CD4-positive, alpha-beta T cell (primary cell): ENCODE data around the gene GRK5. TPM values are rescaled to one million over a fixed set of nuclear protein-coding genes. Genes with fewer than 3 reads are reported as not detected.

Source experiments
- ATAC-seq: fragments of 200-7000 bp; cut with Tn5 transposase; one replicate; pipeline ENCODE4 v1.10.0; 2022; ENCODE audit warnings: mild to moderate bottlenecking; ENCODE audit not compliant: poor library complexity
- CTCF ChIA-PET: fragments of 350-600 bp; sonication (Branson Sonifier 250); formaldehyde crosslinking; loops from one replicate; lab custom pipeline; 2021; ENCODE audit warnings: antibody characterized with exemption, inconsistent platforms; lab: Charles Lee
- POLR2A ChIA-PET: fragments of 350-600 bp; sonication (Branson Sonifier 250); formaldehyde crosslinking; loops from one replicate; lab custom pipeline; 2021; ENCODE audit warnings: antibody characterized with exemption, inconsistent platforms; lab: Charles Lee
- DNase-seq, 14 experiments: peaks; one replicate each; pipeline ENCODE4 v3.0.0-alpha.2; 2013 to 2020; ENCODE audit warnings: mixed read lengths in 2 of 14
- H3K27ac ChIP-seq, 2 donors: one replicate each; pipeline versions ENCODE4 v1.5.1 to v1.7.0; 2013; ENCODE audit warnings: low read length in 2 of 2, low read depth in 1 of 2, mild to moderate bottlenecking in 1 of 2
- H3K27me3 ChIP-seq, 2 experiments: 1 replicate in 1 of 2; 2 replicates in 1 of 2; pipeline versions ENCODE4 v1.6.1 to v1.7.0; 2013; ENCODE audit warnings: low read length in 2 of 2, control low read depth in 1 of 2, mild to moderate bottlenecking in 1 of 2, moderate library complexity in 1 of 2; ENCODE audit not compliant: insufficient read depth in 2 of 2, control insufficient read depth in 1 of 2
- H3K36me3 ChIP-seq: one replicate; pipeline ENCODE4 v1.6.1; 2013; ENCODE audit warnings: low read length, control low read depth; ENCODE audit not compliant: insufficient read depth
- H3K4me1 ChIP-seq: one replicate; pipeline ENCODE4 v1.6.1; 2013; ENCODE audit warnings: low read length, control low read depth; ENCODE audit not compliant: insufficient read depth
- H3K4me3 ChIP-seq: one replicate; pipeline ENCODE4 v1.5.1; 2013; ENCODE audit warnings: mild to moderate bottlenecking, low read length, moderate library complexity
- H3K9me3 ChIP-seq, 2 experiments: 1 replicate in 1 of 2; 2 replicates in 1 of 2; pipeline versions ENCODE4 v1.6.1 to v1.7.0; 2013; ENCODE audit warnings: low read length in 2 of 2, mild to moderate bottlenecking in 2 of 2, control low read depth in 1 of 2, moderate library complexity in 1 of 2; ENCODE audit not compliant: control insufficient read depth in 1 of 2, insufficient read depth in 1 of 2
- H3K27ac Mint-ChIP-seq: one replicate; pipeline ENCODE4 v1.8.0; 2020; ENCODE audit warnings: mixed read lengths
- H3K27me3 Mint-ChIP-seq: one replicate; pipeline ENCODE4 v1.8.0; 2021; ENCODE audit warnings: mixed read lengths
- H3K36me3 Mint-ChIP-seq: one replicate; pipeline ENCODE4 v1.8.0; 2021; ENCODE audit warnings: low read depth, mixed read lengths
- H3K4me1 Mint-ChIP-seq: one replicate; pipeline ENCODE4 v1.8.0; 2021; ENCODE audit warnings: low read depth, mixed read lengths
- H3K4me3 Mint-ChIP-seq: one replicate; pipeline ENCODE4 v1.8.0; 2020; ENCODE audit warnings: mild to moderate bottlenecking, mixed read lengths
- H3K9me3 Mint-ChIP-seq: one replicate; pipeline ENCODE4 v1.8.0; 2020; ENCODE audit warnings: mixed read lengths
- CTCF ChIP-seq: fragments of 200-600 bp; IDR thresholded peaks from one replicate; pipeline ENCODE4 v1.8.0; 2022; ENCODE audit warnings: antibody characterized with exemption, mild to moderate bottlenecking
- intact Hi-C, 2 experiments: fragments of 100-400 bp; cut with DNase I in 1 of 2; cut with micrococcal nuclease in 1 of 2; formaldehyde crosslinking; loops; one replicate each; pipeline versions ENCODE4 v1.15.1 to v1.9.0; 2023 to 2025; cut with DNase I, micrococcal nuclease
- total RNA-seq, 174 experiments: library from RNA in 2 of 174; stranded (reverse) in 2 of 174; gene quantifications; one replicate each; pipeline ENCODE4 v1.2.3 and lab custom pipeline; 2021 to 2026

GRK5 gene
- total RNA-seq, 2 experiments from 2014 or later = 19.2 to 20.8 TPM

GRCh38 chr10:119377958-119378736, 170.8 kb downstream of the GRK5 start:
- Mint-ChIP-seq H3K27ac (no peak overlapping the region), H3K4me3 (no peak overlapping the region), H3K9me3 (no peaks in the 10 kb centered on the region), H3K4me1 (peaks cover 32% of the 10 kb centered on the region), H3K36me3 (peaks cover 41% of the 10 kb centered on the region), H3K27me3 (no peaks in the 10 kb centered on the region)
- Histone ChIP-seq H3K36me3 (peaks cover 20% of the 10 kb centered on the region), H3K27ac (no peak overlapping the region), H3K27me3 (no peaks in the 10 kb centered on the region), H3K4me3 (no peak overlapping the region), H3K4me1 (no peaks in the 10 kb centered on the region), H3K9me3 (no peaks in the 10 kb centered on the region)
- ATAC-seq (no peak), DNase-seq (no peak)
- ChIA-PET POLR2A (no interaction called here), CTCF (no interaction called here)
- TF ChIP-seq CTCF = no peak
- intact Hi-C loops = no loop called here

GRCh38 chr10:119378737-119379067, 171.3 kb downstream of the GRK5 start:
- ChIA-PET POLR2A (no interaction called here), CTCF (no interaction called here)
- Mint-ChIP-seq H3K9me3 (no peaks in the 10 kb centered on the region), H3K27me3 (no peaks in the 10 kb centered on the region), H3K36me3 (peaks cover 47% of the 10 kb centered on the region), H3K4me1 (peaks cover 33% of the 10 kb centered on the region), H3K27ac (no peak overlapping the region), H3K4me3 (no peak overlapping the region)
- H3K27me3 ChIP-seq = no peaks in the 10 kb centered on the region
- H3K9me3 ChIP-seq = no peaks in the 10 kb centered on the region
- H3K4me1 ChIP-seq = peaks cover under 1% of the 10 kb centered on the region
- intact Hi-C loops = no loop called here
- no peak overlapping the region for H3K4me3 ChIP-seq
- no peak for TF ChIP-seq CTCF
- DNase-seq = no peak
- H3K27ac ChIP-seq = no peak overlapping the region
- ATAC-seq = no peak
- peaks cover 20% of the 10 kb centered on the region for H3K36me3 ChIP-seq

- no peak for ATAC-seq
- Histone ChIP-seq H3K4me1 (peaks cover 9% of the 10 kb centered on the region), H3K4me3 (no peak overlapping the region), H3K27me3 (no peaks in the 10 kb centered on the region), H3K36me3 (peaks cover 20% of the 10 kb centered on the region), H3K27ac (no peak overlapping the region), H3K9me3 (no peaks in the 10 kb centered on the region)
- H3K36me3 Mint-ChIP-seq = peaks cover 50% of the 10 kb centered on the region
- no peak for DNase-seq
- intact Hi-C loops = loop anchor here in 1 of 2 experiments (5.0 kb wide), 1 partner anchor 53 kb away; no protein-coding TSS in a partner anchor
- CTCF ChIA-PET = no interaction called here
- POLR2A ChIA-PET = no interaction called here
- H3K9me3 Mint-ChIP-seq = no peaks in the 10 kb centered on the region
- H3K27me3 Mint-ChIP-seq = no peaks in the 10 kb centered on the region
- H3K27ac Mint-ChIP-seq = no peak overlapping the region
- peaks cover 34% of the 10 kb centered on the region for H3K4me1 Mint-ChIP-seq
- no peak for TF ChIP-seq CTCF
- H3K4me3 Mint-ChIP-seq = no peak overlapping the region
Observed at GRCh38 chr10:119379466-119380071, 172.2 kb downstream of the GRK5 start.
